ENCODE measurements around the gene REPS1.

DNA sequence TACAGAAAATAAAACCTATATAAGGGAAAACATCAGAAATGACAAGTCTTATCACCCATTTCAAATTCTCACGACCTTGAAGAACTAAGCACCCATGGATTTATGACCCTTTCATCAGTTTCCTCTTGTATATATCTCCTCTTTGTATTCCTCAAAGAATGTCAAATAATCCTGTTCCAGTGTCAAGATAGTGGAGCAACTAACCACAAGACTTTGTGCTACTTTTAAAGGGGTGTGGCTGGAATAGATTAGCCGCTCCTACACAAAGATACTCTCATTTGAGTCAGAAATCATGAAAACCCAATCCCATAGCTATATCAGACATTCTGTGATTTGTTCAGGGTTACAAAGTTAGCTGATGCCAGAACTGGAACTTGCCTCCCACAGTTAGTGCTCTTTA, 6.6 kb downstream of the REPS1 start:
- TF ChIP-seq, protein P1, sequence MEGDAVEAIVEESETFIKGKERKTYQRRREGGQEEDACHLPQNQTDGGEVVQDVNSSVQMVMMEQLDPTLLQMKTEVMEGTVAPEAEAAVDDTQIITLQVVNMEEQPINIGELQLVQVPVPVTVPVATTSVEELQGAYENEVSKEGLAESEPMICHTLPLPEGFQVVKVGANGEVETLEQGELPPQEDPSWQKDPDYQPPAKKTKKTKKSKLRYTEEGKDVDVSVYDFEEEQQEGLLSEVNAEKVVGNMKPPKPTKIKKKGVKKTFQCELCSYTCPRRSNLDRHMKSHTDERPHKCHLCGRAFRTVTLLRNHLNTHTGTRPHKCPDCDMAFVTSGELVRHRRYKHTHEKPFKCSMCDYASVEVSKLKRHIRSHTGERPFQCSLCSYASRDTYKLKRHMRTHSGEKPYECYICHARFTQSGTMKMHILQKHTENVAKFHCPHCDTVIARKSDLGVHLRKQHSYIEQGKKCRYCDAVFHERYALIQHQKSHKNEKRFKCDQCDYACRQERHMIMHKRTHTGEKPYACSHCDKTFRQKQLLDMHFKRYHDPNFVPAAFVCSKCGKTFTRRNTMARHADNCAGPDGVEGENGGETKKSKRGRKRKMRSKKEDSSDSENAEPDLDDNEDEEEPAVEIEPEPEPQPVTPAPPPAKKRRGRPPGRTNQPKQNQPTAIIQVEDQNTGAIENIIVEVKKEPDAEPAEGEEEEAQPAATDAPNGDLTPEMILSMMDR (IDR thresholded peaks at IDR 0.05): no peak
- TF ChIP-seq JUND (IDR thresholded peaks at IDR 0.05): no peak
- TF ChIP-seq POLR2AphosphoS5 (IDR thresholded peaks at IDR 0.05; ENCODE audit: low read depth, low read length): no peak
- TF ChIP-seq, protein P2, sequence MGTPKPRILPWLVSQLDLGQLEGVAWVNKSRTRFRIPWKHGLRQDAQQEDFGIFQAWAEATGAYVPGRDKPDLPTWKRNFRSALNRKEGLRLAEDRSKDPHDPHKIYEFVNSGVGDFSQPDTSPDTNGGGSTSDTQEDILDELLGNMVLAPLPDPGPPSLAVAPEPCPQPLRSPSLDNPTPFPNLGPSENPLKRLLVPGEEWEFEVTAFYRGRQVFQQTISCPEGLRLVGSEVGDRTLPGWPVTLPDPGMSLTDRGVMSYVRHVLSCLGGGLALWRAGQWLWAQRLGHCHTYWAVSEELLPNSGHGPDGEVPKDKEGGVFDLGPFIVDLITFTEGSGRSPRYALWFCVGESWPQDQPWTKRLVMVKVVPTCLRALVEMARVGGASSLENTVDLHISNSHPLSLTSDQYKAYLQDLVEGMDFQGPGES (IDR thresholded peaks at IDR 0.05; ENCODE audit: low read depth, low read length): no peak
- TF ChIP-seq EZH2phosphoT487 (IDR thresholded peaks at IDR 0.05; ENCODE audit: borderline replicate concordance, low read depth): no peak
- TF ChIP-seq EP300 (IDR thresholded peaks at IDR 0.05; ENCODE audit: borderline replicate concordance in 1 of 2, low read depth in 1 of 2, low read length in 1 of 2): no peak
- no peak for TF ChIP-seq TEAD4 (IDR thresholded peaks at IDR 0.05; ENCODE audit: borderline replicate concordance, insufficient read depth)
- no peak for TF ChIP-seq MXI1 (IDR thresholded peaks at IDR 0.05; ENCODE audit: low read depth, low read length)
- TF ChIP-seq TAF1 (IDR thresholded peaks at IDR 0.05; ENCODE audit: borderline replicate concordance, low read depth, low read length): no peak
- TF ChIP-seq YY1 (IDR thresholded peaks at IDR 0.05; ENCODE audit: low read depth): no peak
- TF ChIP-seq SIN3A (IDR thresholded peaks at IDR 0.05; ENCODE audit: borderline replicate concordance, low read depth, low read length): no peak
- TF ChIP-seq, protein P3, sequence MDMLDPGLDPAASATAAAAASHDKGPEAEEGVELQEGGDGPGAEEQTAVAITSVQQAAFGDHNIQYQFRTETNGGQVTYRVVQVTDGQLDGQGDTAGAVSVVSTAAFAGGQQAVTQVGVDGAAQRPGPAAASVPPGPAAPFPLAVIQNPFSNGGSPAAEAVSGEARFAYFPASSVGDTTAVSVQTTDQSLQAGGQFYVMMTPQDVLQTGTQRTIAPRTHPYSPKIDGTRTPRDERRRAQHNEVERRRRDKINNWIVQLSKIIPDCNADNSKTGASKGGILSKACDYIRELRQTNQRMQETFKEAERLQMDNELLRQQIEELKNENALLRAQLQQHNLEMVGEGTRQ (IDR thresholded peaks at IDR 0.05; ENCODE audit: borderline replicate concordance, low read depth, low read length): no peak
- no peak for TF ChIP-seq SMC3 (IDR thresholded peaks at IDR 0.05; ENCODE audit: low read depth, low read length)
